HL-60 (cell line): ENCODE measurements around the gene RPP30.

Source experiments
- DNase-seq, 2 experiments: peaks; one replicate each; pipeline ENCODE4 v3.0.0-alpha.2; 2010 to 2020; ENCODE audit warnings: low read depth in 1 of 2, low spot score in 1 of 2
- H3K27ac ChIP-seq: fragments of 250-450 bp; sonication (Bioruptor Pico); replicated peaks from 2 replicates; pipeline ENCODE4 v1.5.1; 2020; ENCODE audit warnings: mild to moderate bottlenecking, moderate library complexity
- H3K27me3 ChIP-seq: fragments of 250-450 bp; sonication (Bioruptor Pico); 2 replicates; pipeline ENCODE4 v1.5.1; 2021; ENCODE audit warnings: mild to moderate bottlenecking, moderate library complexity; ENCODE audit not compliant: insufficient read depth, poor library complexity, severe bottlenecking
- H3K4me3 ChIP-seq: replicated peaks from 2 replicates; pipeline ENCODE4 v1.5.1; 2011; ENCODE audit warnings: mild to moderate bottlenecking, control low read depth, low read length; ENCODE audit not compliant: insufficient read depth
- CTCF ChIP-seq: IDR thresholded peaks from one replicate; pipeline ENCODE4 v1.5.1; 2011; ENCODE audit warnings: low read length, control low read depth, inconsistent platforms; ENCODE audit not compliant: insufficient read depth
- GABPA ChIP-seq: IDR thresholded peaks from 2 replicates; pipeline ENCODE4 v1.6.1; 2012; ENCODE audit warnings: low read depth
- POLR2AphosphoS5 ChIP-seq: IDR thresholded peaks from 2 replicates; pipeline ENCODE4 v1.6.1; 2012; ENCODE audit warnings: low read depth
- REST ChIP-seq: IDR thresholded peaks from 2 replicates; pipeline ENCODE4 v1.6.1; 2012; ENCODE audit warnings: low read depth; ENCODE audit not compliant: insufficient replicate concordance
- SPI1 ChIP-seq: IDR thresholded peaks from 2 replicates; pipeline ENCODE4 v1.6.1; 2012; ENCODE audit warnings: low read depth, mild to moderate bottlenecking, borderline replicate concordance

The RPP30 gene

GRCh38 chr10:90912854-90913479, 41.2 kb downstream of the RPP30 start:
- no peak overlapping the region for H3K4me3 ChIP-seq
- peaks cover 2% of the 10 kb centered on the region for H3K27me3 ChIP-seq
- no peak for DNase-seq
- TF ChIP-seq SPI1 (no peak), POLR2AphosphoS5 (no peak), CTCF (no peak), GABPA (no peak), REST (no peak)
- H3K27ac ChIP-seq: no peak overlapping the region

GRCh38 chr10:90913774-90914420, 42.1 kb downstream of the RPP30 start:
- Histone ChIP-seq H3K4me3 (no peak overlapping the region), H3K27ac (no peak overlapping the region), H3K27me3 (peaks cover 2% of the 10 kb centered on the region)
- TF ChIP-seq REST (no peak), CTCF (no peak), SPI1 (no peak), POLR2AphosphoS5 (no peak), GABPA (no peak)
- no peak for DNase-seq

GRCh38 chr10:90914992-90915765, 43.4 kb downstream of the RPP30 start:
- H3K4me3 ChIP-seq: no peak overlapping the region
- no peak overlapping the region for H3K27ac ChIP-seq
- H3K27me3 ChIP-seq: peaks cover 2% of the 10 kb centered on the region
- DNase-seq: no peak
- TF ChIP-seq CTCF: no peak
- TF ChIP-seq GABPA: no peak
